NT2/D1 (cell line): Measurements from ENCODE around the gene LRRC8A.
A peak's percentile ranks its signal among the peaks of the same experiment; 100 is the strongest.
"Not testable (repeated sequence)": the region's sequence is repeated elsewhere in the genome, so short reads cannot be mapped to it uniquely, and the experiment has no call there.

Source experiments
- DNase-seq: peaks from one replicate; pipeline ENCODE4 v3.0.0-alpha.2; 2011; ENCODE audit warnings: low read depth, low spot score
- H3K27me3 ChIP-seq: 2 replicates; pipeline ENCODE4 v1.6.0; 2011; ENCODE audit warnings: mild to moderate bottlenecking; ENCODE audit not compliant: insufficient read length, insufficient read depth
- H3K36me3 ChIP-seq: 2 replicates; pipeline ENCODE4 v1.6.1; 2011; ENCODE audit warnings: mild to moderate bottlenecking, low read length, mixed read lengths; ENCODE audit not compliant: insufficient read depth, insufficient read length
- H3K4me1 ChIP-seq: 2 replicates; pipeline ENCODE4 v1.5.1; 2011; ENCODE audit not compliant: insufficient read depth, insufficient read length
- H3K4me3 ChIP-seq: 2 replicates; pipeline ENCODE4 v1.5.1; 2011; ENCODE audit warnings: low read depth; ENCODE audit not compliant: insufficient read length
- H3K9ac ChIP-seq: 2 replicates; pipeline ENCODE4 v1.6.0; 2011; ENCODE audit warnings: low read depth; ENCODE audit not compliant: insufficient read length
- H3K9me3 ChIP-seq: 2 replicates; pipeline ENCODE4 v1.5.1; 2011; ENCODE audit warnings: mild to moderate bottlenecking, low read length; ENCODE audit not compliant: insufficient read depth
- SUZ12 ChIP-seq: IDR thresholded peaks from 2 replicates; pipeline ENCODE4 v1.6.1; 2011; ENCODE audit not compliant: insufficient read length, insufficient read depth; ENCODE audit errors: extremely low read depth
- YY1 ChIP-seq: IDR thresholded peaks from 2 replicates; pipeline ENCODE4 v1.6.1; 2011; ENCODE audit not compliant: insufficient read length, insufficient read depth
- ZNF274 ChIP-seq: IDR thresholded peaks from 2 replicates; pipeline ENCODE4 v1.6.1; 2011; ENCODE audit warnings: mild to moderate bottlenecking, low read depth, low read length

The LRRC8A gene

DNA sequence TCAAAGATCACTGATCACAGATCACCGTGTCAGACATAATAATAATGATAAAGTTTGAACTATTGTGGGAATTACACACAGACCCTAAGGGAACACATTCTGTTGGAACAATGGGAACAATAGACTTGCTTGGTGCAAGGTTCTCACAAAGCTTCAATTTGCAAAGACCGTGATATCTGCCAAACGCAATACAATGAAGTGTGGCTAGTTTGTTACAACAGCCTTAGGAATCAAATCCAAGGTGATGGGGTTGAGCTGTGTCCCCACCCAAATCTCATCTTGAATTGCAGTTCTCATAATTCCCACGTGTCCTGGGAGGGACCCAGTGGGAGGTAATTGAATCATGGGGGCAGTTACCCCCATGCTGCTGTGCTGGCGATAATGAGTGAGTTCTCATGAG lies 21.0 kb upstream of the LRRC8A start:
- Histone ChIP-seq H3K36me3 (peaks cover 8% of the 10 kb centered on the region), H3K9me3 (no peaks in the 10 kb centered on the region), H3K9ac (no peak overlapping the region), H3K4me3 (no peak overlapping the region), H3K4me1 (peaks cover 5% of the 10 kb centered on the region), H3K27me3 (no peaks in the 10 kb centered on the region)
- no peak for DNase-seq
- TF ChIP-seq YY1 (no peak), SUZ12 (no peak), ZNF274 (no peak)

GRCh38 chr9:128861501-128861900 lies 20.4 kb upstream of the LRRC8A start:
- Histone ChIP-seq H3K9ac (no peak overlapping the region), H3K27me3 (no peaks in the 10 kb centered on the region), H3K4me3 (no peak overlapping the region), H3K4me1 (peaks cover 5% of the 10 kb centered on the region), H3K36me3 (peaks cover 8% of the 10 kb centered on the region), H3K9me3 (no peaks in the 10 kb centered on the region)
- TF ChIP-seq YY1: no peak
- TF ChIP-seq SUZ12: no peak
- no peak for TF ChIP-seq ZNF274
- no peak for DNase-seq

DNA sequence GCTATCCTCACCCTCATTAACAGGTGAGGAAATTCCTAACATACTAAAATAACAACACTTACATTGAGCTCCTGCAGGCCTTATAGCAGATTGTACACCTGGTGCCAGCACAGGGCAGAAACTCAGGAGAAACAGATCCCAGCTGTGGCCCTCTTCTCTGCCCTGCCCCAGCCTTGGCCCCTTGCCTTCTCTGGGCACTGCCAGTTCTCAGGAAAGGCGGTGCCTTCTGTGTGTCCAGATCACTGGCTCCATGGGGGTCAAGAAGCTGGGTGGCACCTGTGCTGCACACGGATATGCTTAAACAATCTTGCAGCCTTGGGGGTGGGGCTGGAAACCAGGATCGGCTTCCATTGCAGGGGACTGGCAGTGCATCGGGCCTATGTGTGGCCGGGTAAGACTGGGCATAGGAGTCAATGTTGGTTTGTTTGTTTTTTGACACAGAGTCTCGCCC lies 19.5 kb upstream of the LRRC8A start:
- H3K9ac ChIP-seq: no peak overlapping the region

GRCh38 chr9:128863647-128864046 lies 18.3 kb upstream of the LRRC8A start:
- Histone ChIP-seq H3K9me3 (no peaks in the 10 kb centered on the region), H3K9ac (no peak overlapping the region), H3K27me3 (no peaks in the 10 kb centered on the region), H3K36me3 (peaks cover 16% of the 10 kb centered on the region), H3K4me1 (peaks cover 5% of the 10 kb centered on the region), H3K4me3 (no peak overlapping the region)
- DNase-seq: peak; percentile 86
- TF ChIP-seq SUZ12 (no peak), YY1 (no peak), ZNF274 (no peak)

More for the DNA sequence above, 19.5 kb upstream of the LRRC8A start:
- Histone ChIP-seq H3K27me3 (no peaks in the 10 kb centered on the region), H3K4me1 (peaks cover 5% of the 10 kb centered on the region), H3K9me3 (no peaks in the 10 kb centered on the region), H3K4me3 (no peak overlapping the region), H3K36me3 (peaks cover 12% of the 10 kb centered on the region)
- DNase-seq: no peak
- no peak for TF ChIP-seq ZNF274
- no peak for TF ChIP-seq YY1
- no peak for TF ChIP-seq SUZ12

DNA sequence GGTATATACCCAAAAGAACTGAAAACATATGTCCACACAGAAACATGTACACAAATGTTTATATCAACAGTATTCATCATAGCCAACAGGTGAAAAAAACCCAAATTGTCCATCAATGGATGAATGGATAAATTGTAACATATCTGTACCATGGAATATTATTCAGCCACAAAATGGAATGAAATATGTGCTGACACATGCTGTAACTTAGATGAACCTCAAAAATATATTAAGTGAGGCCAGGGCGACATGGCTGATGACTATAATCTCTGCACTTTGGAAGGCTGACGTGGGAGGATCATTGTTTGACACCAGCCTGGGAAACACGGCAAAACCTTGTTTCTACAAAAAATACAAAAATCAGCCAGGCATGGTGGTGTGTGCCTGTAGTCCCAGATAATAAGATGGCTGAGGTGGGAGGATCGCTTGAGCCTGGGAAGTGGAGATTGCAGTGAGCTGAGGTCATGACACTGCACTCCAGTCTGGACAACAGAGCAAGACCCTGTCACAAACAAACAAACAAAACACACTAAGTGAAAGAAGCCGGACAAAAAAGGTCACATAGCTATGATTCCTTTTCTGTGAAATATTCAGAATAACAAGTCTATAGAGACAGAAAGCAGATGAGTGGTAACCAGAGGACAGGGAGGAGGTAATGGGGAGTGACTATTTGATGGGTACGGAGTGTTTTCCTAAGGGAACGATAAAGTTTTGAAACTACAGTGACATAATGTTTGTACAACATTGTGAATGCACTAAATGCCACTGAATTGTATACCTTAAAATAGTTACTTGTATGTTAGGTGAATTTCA lies 11.6 kb upstream of the LRRC8A start:
- no peaks in the 10 kb centered on the region for H3K9me3 ChIP-seq
- H3K9ac ChIP-seq: no peak overlapping the region
- H3K4me1 ChIP-seq: no peaks in the 10 kb centered on the region
- no peak overlapping the region for H3K4me3 ChIP-seq
- DNase-seq: no peak
- no peaks in the 10 kb centered on the region for H3K27me3 ChIP-seq
- TF ChIP-seq YY1 (no peak), ZNF274 (no peak), SUZ12 (no peak)
- peaks cover 27% of the 10 kb centered on the region for H3K36me3 ChIP-seq

- not testable (repeated sequence) for H3K27me3 ChIP-seq, H3K9me3 ChIP-seq, H3K4me1 ChIP-seq, DNase-seq, H3K9ac ChIP-seq, H3K4me3 ChIP-seq
- peaks cover 27% of the 10 kb centered on the region for H3K36me3 ChIP-seq
Measured at GRCh38 chr9:128870941-128871265, 11.0 kb upstream of the LRRC8A start.

- H3K36me3 ChIP-seq: peaks cover 18% of the 10 kb centered on the region
- no peak overlapping the region for H3K9ac ChIP-seq
- no peak for TF ChIP-seq ZNF274
- TF ChIP-seq YY1: no peak
- no peak for TF ChIP-seq SUZ12
- no peak for DNase-seq
- H3K4me1 ChIP-seq: peaks cover 8% of the 10 kb centered on the region
- no peaks in the 10 kb centered on the region for H3K9me3 ChIP-seq
- no peak overlapping the region for H3K4me3 ChIP-seq
- H3K27me3 ChIP-seq: no peaks in the 10 kb centered on the region
Measured at GRCh38 chr9:128877852-128878251, 4.1 kb upstream of the LRRC8A start.
